Measurements from ENCODE around the gene ELAVL2. TPM values are rescaled to one million over a fixed set of nuclear protein-coding genes. Genes with fewer than 3 reads are reported as not detected.

Gene ELAVL2
- total and polyA plus RNA-seq, 4 donors: 0.02 to 1.7 TPM; not detected in 2

GRCh38 chr9:23790351-23791260 lies 35.4 kb downstream of the ELAVL2 start:
- DNase-seq: peak in 2 of 3 donors; percentile 1 to 16
- H3K4me1 ChIP-seq (ENCODE audit: control insufficient read depth in 5 of 5, insufficient read depth in 5 of 5, low read length in 5 of 5): no peaks in the 10 kb centered on the region
- no peak overlapping the region for H3K4me3 ChIP-seq
- no peak overlapping the region for H3K27ac ChIP-seq (ENCODE audit: low read depth in 1 of 2, low read length in 1 of 2)
- TF ChIP-seq, protein P1, sequence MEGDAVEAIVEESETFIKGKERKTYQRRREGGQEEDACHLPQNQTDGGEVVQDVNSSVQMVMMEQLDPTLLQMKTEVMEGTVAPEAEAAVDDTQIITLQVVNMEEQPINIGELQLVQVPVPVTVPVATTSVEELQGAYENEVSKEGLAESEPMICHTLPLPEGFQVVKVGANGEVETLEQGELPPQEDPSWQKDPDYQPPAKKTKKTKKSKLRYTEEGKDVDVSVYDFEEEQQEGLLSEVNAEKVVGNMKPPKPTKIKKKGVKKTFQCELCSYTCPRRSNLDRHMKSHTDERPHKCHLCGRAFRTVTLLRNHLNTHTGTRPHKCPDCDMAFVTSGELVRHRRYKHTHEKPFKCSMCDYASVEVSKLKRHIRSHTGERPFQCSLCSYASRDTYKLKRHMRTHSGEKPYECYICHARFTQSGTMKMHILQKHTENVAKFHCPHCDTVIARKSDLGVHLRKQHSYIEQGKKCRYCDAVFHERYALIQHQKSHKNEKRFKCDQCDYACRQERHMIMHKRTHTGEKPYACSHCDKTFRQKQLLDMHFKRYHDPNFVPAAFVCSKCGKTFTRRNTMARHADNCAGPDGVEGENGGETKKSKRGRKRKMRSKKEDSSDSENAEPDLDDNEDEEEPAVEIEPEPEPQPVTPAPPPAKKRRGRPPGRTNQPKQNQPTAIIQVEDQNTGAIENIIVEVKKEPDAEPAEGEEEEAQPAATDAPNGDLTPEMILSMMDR (IDR thresholded peaks at IDR 0.05; ENCODE audit: control extremely low read depth, extremely low read depth): no peak
- H3K36me3 ChIP-seq (ENCODE audit: control insufficient read depth in 4 of 4, insufficient read depth in 4 of 4, low read length in 4 of 4): no peaks in the 10 kb centered on the region
- WGBS, 2 donors: 66 to 72% methylated on average over 9 of the region's 9 CpGs
- H3K27me3 ChIP-seq (ENCODE audit: control insufficient read depth in 3 of 3, insufficient read depth in 3 of 3, low read length in 2 of 3): no peaks in the 10 kb centered on the region
- ATAC-seq (ENCODE audit: insufficient read depth, low FRiP score): no peak
- no peak overlapping the region for H3K9ac ChIP-seq (ENCODE audit: insufficient read depth in 1 of 2, low read length in 2 of 2)
- H3K9me3 ChIP-seq (ENCODE audit: control insufficient read depth in 4 of 4, insufficient read depth in 3 of 4, low read length in 3 of 4): no peaks in the 10 kb centered on the region

DNA sequence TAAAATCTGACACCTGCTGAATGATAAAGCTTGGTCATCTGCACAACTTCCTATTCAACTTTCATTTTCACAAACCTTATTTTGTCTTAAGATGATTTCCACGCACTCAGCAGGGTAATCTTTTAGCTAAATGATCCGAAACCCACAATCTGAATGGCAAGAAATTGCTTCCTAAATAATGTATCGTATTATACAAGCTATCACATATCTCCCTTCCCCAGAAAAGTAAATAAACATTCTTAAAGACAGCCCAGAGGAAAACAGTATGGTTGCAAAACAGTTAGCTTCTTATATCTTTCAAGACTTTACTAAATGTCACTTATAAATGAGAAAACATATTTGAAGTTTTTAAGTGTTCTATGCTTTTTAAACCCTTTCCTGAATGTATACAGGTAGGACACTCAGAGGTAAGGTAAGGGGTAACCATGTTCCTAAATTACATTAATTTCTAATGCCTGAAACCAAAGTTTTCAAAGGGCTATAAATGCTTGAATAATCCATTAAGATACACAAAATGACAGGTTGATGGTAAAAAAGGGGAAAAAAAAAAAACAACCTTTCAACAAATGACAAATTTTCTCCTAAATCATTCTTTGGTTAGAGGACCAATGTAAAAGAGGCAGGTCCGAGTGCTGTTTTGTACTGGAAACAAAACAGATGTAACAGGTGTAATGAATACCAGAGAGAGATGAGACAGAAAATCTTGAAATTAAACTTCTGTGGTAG lies 36.3 kb downstream of the ELAVL2 start:
- Histone ChIP-seq H3K27me3 (ENCODE audit: control insufficient read depth in 3 of 3, insufficient read depth in 3 of 3, low read length in 2 of 3) (no peaks in the 10 kb centered on the region), H3K27ac (ENCODE audit: low read depth in 1 of 2, low read length in 1 of 2) (no peak overlapping the region), H3K36me3 (ENCODE audit: control insufficient read depth in 4 of 4, insufficient read depth in 4 of 4, low read length in 4 of 4) (no peaks in the 10 kb centered on the region), H3K9ac (ENCODE audit: insufficient read depth in 1 of 2, low read length in 2 of 2) (no peak overlapping the region), H3K4me3 (no peak overlapping the region), H3K9me3 (ENCODE audit: control insufficient read depth in 4 of 4, insufficient read depth in 3 of 4, low read length in 3 of 4) (no peaks in the 10 kb centered on the region), H3K4me1 (ENCODE audit: control insufficient read depth in 5 of 5, insufficient read depth in 5 of 5, low read length in 5 of 5) (no peaks in the 10 kb centered on the region)
- TF ChIP-seq, protein P1 (IDR thresholded peaks at IDR 0.05; ENCODE audit: control extremely low read depth, extremely low read depth): no peak
- 80 to 86% methylated on average over 4 of the region's 4 CpGs for WGBS, 2 donors
- ATAC-seq (ENCODE audit: insufficient read depth, low FRiP score) (no peak), DNase-seq (no peak)

- DNase-seq: no peak
- Histone ChIP-seq H3K4me1 (ENCODE audit: control insufficient read depth in 5 of 5, insufficient read depth in 5 of 5, low read length in 5 of 5) (no peaks in the 10 kb centered on the region), H3K4me3 (no peak overlapping the region), H3K27ac (ENCODE audit: low read depth in 1 of 2, low read length in 1 of 2) (no peak overlapping the region), H3K27me3 (ENCODE audit: control insufficient read depth in 3 of 3, insufficient read depth in 3 of 3, low read length in 2 of 3) (no peaks in the 10 kb centered on the region), H3K36me3 (ENCODE audit: control insufficient read depth in 4 of 4, insufficient read depth in 4 of 4, low read length in 4 of 4) (no peaks in the 10 kb centered on the region), H3K9ac (ENCODE audit: insufficient read depth in 1 of 2, low read length in 2 of 2) (no peak overlapping the region), H3K9me3 (ENCODE audit: control insufficient read depth in 4 of 4, insufficient read depth in 3 of 4, low read length in 3 of 4) (no peaks in the 10 kb centered on the region)
- 84 to 89% methylated on average over 1 of the region's 1 CpG for WGBS, 2 donors
- no peak for ATAC-seq (ENCODE audit: insufficient read depth, low FRiP score)
- TF ChIP-seq, protein P1 (IDR thresholded peaks at IDR 0.05; ENCODE audit: control extremely low read depth, extremely low read depth): no peak
Observed at GRCh38 chr9:23784962-23785361, 41.1 kb downstream of the ELAVL2 start.
